Measurements from ENCODE around the gene PVR. TPM values are rescaled to one million over a fixed set of nuclear protein-coding genes. Genes with fewer than 3 reads are reported as not detected.
A peak's percentile ranks its signal among the peaks of the same experiment; 100 is the strongest.

The PVR gene
- total RNA-seq, 1 donor from 2014 or later: 33.5 TPM

GRCh38 chr19:44600466-44600865, 43.2 kb upstream of the PVR start:
- no peaks in the 10 kb centered on the region for H3K36me3 ChIP-seq
- H3K4me3 ChIP-seq: no peak overlapping the region
- H3K27me3 ChIP-seq (ENCODE audit: low read depth): peaks cover 4% of the 10 kb centered on the region
- peaks cover 5% of the 10 kb centered on the region for H3K9me3 ChIP-seq (replicated peaks)
- TF ChIP-seq CTCF (IDR thresholded peaks at IDR 0.05; ENCODE audit: borderline replicate concordance): no peak
- intact Hi-C loops (cut with micrococcal nuclease): no loop called here
- no peak overlapping the region for H3K27ac ChIP-seq (replicated peaks)
- peaks cover 17% of the 10 kb centered on the region for H3K4me1 ChIP-seq
- no peak for DNase-seq

GRCh38 chr19:44602081-44602480, 41.6 kb upstream of the PVR start:
- no peak overlapping the region for H3K27ac ChIP-seq (replicated peaks)
- H3K36me3 ChIP-seq: no peaks in the 10 kb centered on the region
- intact Hi-C loops (cut with micrococcal nuclease): no loop called here
- no peak overlapping the region for H3K4me3 ChIP-seq
- no peaks in the 10 kb centered on the region for H3K27me3 ChIP-seq (ENCODE audit: low read depth)
- DNase-seq: no peak
- no peak for TF ChIP-seq CTCF (IDR thresholded peaks at IDR 0.05; ENCODE audit: borderline replicate concordance)
- H3K4me1 ChIP-seq: peaks cover 24% of the 10 kb centered on the region
- peaks cover 5% of the 10 kb centered on the region for H3K9me3 ChIP-seq (replicated peaks)

GRCh38 chr19:44603201-44603945, 40.3 kb upstream of the PVR start:
- no peaks in the 10 kb centered on the region for H3K27me3 ChIP-seq (ENCODE audit: low read depth)
- TF ChIP-seq CTCF (IDR thresholded peaks at IDR 0.05; ENCODE audit: borderline replicate concordance): no peak
- no peak for DNase-seq
- intact Hi-C loops (cut with micrococcal nuclease): no loop called here
- peaks cover 2% of the 10 kb centered on the region for H3K9me3 ChIP-seq (replicated peaks)
- no peaks in the 10 kb centered on the region for H3K36me3 ChIP-seq
- peak overlapping the region; percentile 60 for H3K27ac ChIP-seq (replicated peaks)
- peaks cover 34% of the 10 kb centered on the region for H3K4me1 ChIP-seq
- no peak overlapping the region for H3K4me3 ChIP-seq

GRCh38 chr19:44604241-44604640, 39.5 kb upstream of the PVR start:
- TF ChIP-seq CTCF (IDR thresholded peaks at IDR 0.05; ENCODE audit: borderline replicate concordance): no peak
- no peaks in the 10 kb centered on the region for H3K36me3 ChIP-seq
- H3K9me3 ChIP-seq (replicated peaks): no peaks in the 10 kb centered on the region
- intact Hi-C loops (cut with micrococcal nuclease): no loop called here
- H3K27ac ChIP-seq (replicated peaks): peak overlapping the region; percentile 60
- DNase-seq: no peak
- H3K27me3 ChIP-seq (ENCODE audit: low read depth): no peaks in the 10 kb centered on the region
- H3K4me1 ChIP-seq: peaks cover 37% of the 10 kb centered on the region
- H3K4me3 ChIP-seq: no peak overlapping the region

- Histone ChIP-seq H3K4me1 (peaks cover 37% of the 10 kb centered on the region), H3K9me3 (replicated peaks) (no peaks in the 10 kb centered on the region), H3K36me3 (no peaks in the 10 kb centered on the region), H3K4me3 (no peak overlapping the region), H3K27ac (replicated peaks) (no peak overlapping the region), H3K27me3 (ENCODE audit: low read depth) (no peaks in the 10 kb centered on the region)
- TF ChIP-seq CTCF (IDR thresholded peaks at IDR 0.05; ENCODE audit: borderline replicate concordance): no peak
- DNase-seq: no peak
- intact Hi-C loops (cut with micrococcal nuclease): no loop called here
Measured at GRCh38 chr19:44605547-44605946, 38.2 kb upstream of the PVR start.

All from left ventricle myocardium inferior (tissue), 1 donor.